GM12891 (cell line): ENCODE data around the gene SRGAP3.

Source experiments
- PAX5 ChIP-seq: IDR thresholded peaks from 2 replicates; pipeline ENCODE4 v1.6.1; 2011; ENCODE audit warnings: low read length, moderate library complexity, mild to moderate bottlenecking; ENCODE audit not compliant: insufficient read depth, severe bottlenecking
- POLR2A ChIP-seq: IDR thresholded peaks from 2 replicates; pipeline ENCODE4 v1.6.1; 2011; ENCODE audit warnings: low read depth, low read length, control low read depth
- POLR2AphosphoS5 ChIP-seq: IDR thresholded peaks from 2 replicates; pipeline ENCODE4 v1.6.1; 2011; ENCODE audit warnings: low read depth, low read length, control low read depth
- POU2F2 ChIP-seq: IDR thresholded peaks from 2 replicates; pipeline ENCODE4 v1.6.1; 2011; ENCODE audit warnings: low read depth, mild to moderate bottlenecking, control low read depth, low read length, moderate library complexity
- TAF1 ChIP-seq: IDR thresholded peaks from 2 replicates; pipeline ENCODE4 v1.6.1; 2011; ENCODE audit warnings: low read depth, low read length, control low read depth

GRCh38 chr3:9117220-9117619 is 132.2 kb downstream of the SRGAP3 start:
- TF ChIP-seq PAX5, result no peak
- TF ChIP-seq POLR2AphosphoS5, result no peak
- TF ChIP-seq TAF1, result no peak
- no peak for TF ChIP-seq POLR2A
- no peak for TF ChIP-seq POU2F2
